Hepatocyte (in vitro differentiated cells): ENCODE measurements around the gene DDX54. TPM values are rescaled to one million over a fixed set of nuclear protein-coding genes. Genes with fewer than 3 reads are reported as not detected.

Experiments
- DNase-seq: peaks from one replicate; pipeline ENCODE4 v3.0.0-alpha.2; 2016; ENCODE audit warnings: low spot score
- H2AFZ ChIP-seq: fragments of 200-600 bp; sonication (generic); 2 replicates; pipeline ENCODE4 v1.6.0; 2016; ENCODE audit warnings: antibody characterized with exemption, mild to moderate bottlenecking
- H3K27ac ChIP-seq: fragments of 200-600 bp; sonication (generic); 2 replicates; pipeline ENCODE4 v1.5.1; 2016; ENCODE audit warnings: mild to moderate bottlenecking
- H3K27me3 ChIP-seq: fragments of 200-600 bp; sonication (generic); 2 replicates; pipeline ENCODE4 v1.6.1; 2016
- H3K36me3 ChIP-seq: fragments of 200-600 bp; sonication (generic); replicated peaks from 2 replicates; pipeline ENCODE4 v1.5.1; 2016; ENCODE audit warnings: low read depth; ENCODE audit not compliant: insufficient read depth
- H3K4me1 ChIP-seq: fragments of 200-600 bp; sonication (generic); 2 replicates; pipeline ENCODE4 v1.5.1; 2016; ENCODE audit warnings: mild to moderate bottlenecking, moderate library complexity; ENCODE audit not compliant: insufficient read depth
- H3K4me2 ChIP-seq: fragments of 200-600 bp; sonication (generic); 2 replicates; pipeline ENCODE4 v1.6.0; 2016
- H3K4me3 ChIP-seq: fragments of 200-600 bp; sonication (generic); 2 replicates; pipeline ENCODE4 v1.5.1; 2016; ENCODE audit warnings: mild to moderate bottlenecking
- H3K79me2 ChIP-seq: fragments of 200-600 bp; sonication (generic); 2 replicates; pipeline ENCODE4 v1.6.0; 2017; ENCODE audit warnings: mild to moderate bottlenecking
- H3K9me2 ChIP-seq: fragments of 200-600 bp; sonication (generic); replicated peaks from 2 replicates; pipeline ENCODE4 v1.6.0; 2017; ENCODE audit warnings: mild to moderate bottlenecking; ENCODE audit not compliant: insufficient read depth
- H3K9me3 ChIP-seq: fragments of 200-600 bp; sonication (generic); 2 replicates; pipeline ENCODE4 v1.5.1; 2016; ENCODE audit warnings: low read depth, mild to moderate bottlenecking
- H4K20me1 ChIP-seq: fragments of 200-600 bp; sonication (generic); 2 replicates; pipeline ENCODE4 v1.6.0; 2016; ENCODE audit warnings: mild to moderate bottlenecking; ENCODE audit not compliant: insufficient read depth, poor library complexity, severe bottlenecking
- CTCF ChIP-seq: fragments of 200-600 bp; sonication (generic); IDR thresholded peaks from 2 replicates; pipeline ENCODE4 v1.5.1; 2016; ENCODE audit warnings: antibody characterized with exemption, mild to moderate bottlenecking; ENCODE audit not compliant: poor library complexity
- EZH2 ChIP-seq: fragments of 200-600 bp; sonication (generic); IDR thresholded peaks from 2 replicates; pipeline ENCODE4 v1.6.1; 2016; ENCODE audit warnings: antibody characterized with exemption, mild to moderate bottlenecking, borderline replicate concordance
- EZH2phosphoT487 ChIP-seq: fragments of 200-600 bp; sonication (generic); IDR thresholded peaks from one replicate; pipeline ENCODE4 v1.6.1; 2018; ENCODE audit warnings: antibody characterized with exemption, mild to moderate bottlenecking, low read depth, moderate library complexity; ENCODE audit not compliant: unreplicated experiment, severe bottlenecking
- WGBS: methylation state at CpG from one replicate; pipeline ENCODE4 v1.1.6; 2016; ENCODE audit warnings: low lambda C conversion rate; ENCODE audit errors: missing lambda C conversion rate; 5-methylcytosine and 5-hydroxymethylcytosine counted together
- polyA plus RNA-seq: library from polyadenylated mRNA; unstranded; fragments of >200 nt; fragmentation: Nextera tagmentation; extraction: Ambion mirVana; gene quantifications from 2 replicates; pipeline ENCODE4 v1.2.1, GENCODE V29; 2016
- total RNA-seq: library from RNA; depleted of rRNA; stranded (reverse); fragments of >200 nt; gene quantifications from 2 replicates; pipeline ENCODE4 v1.2.3, GENCODE V29; 2014

DDX54 gene
- total and polyA plus RNA-seq, 2 experiments from 2014 or later = 37.8 to 52.6 TPM

- Histone ChIP-seq H3K27ac (no peak overlapping the region), H3K4me1 (no peaks in the 10 kb centered on the region), H3K9me2 (no peaks in the 10 kb centered on the region), H3K4me2 (no peak overlapping the region), H3K36me3 (no peaks in the 10 kb centered on the region), H3K27me3 (peaks cover 8% of the 10 kb centered on the region), H2AFZ (no peak overlapping the region), H3K4me3 (no peak overlapping the region), H4K20me1 (no peaks in the 10 kb centered on the region), H3K79me2 (no peaks in the 10 kb centered on the region), H3K9me3 (no peaks in the 10 kb centered on the region)
- WGBS = 64% methylated on average over 9 of the region's 9 CpGs
- DNase-seq = no peak
- TF ChIP-seq EZH2phosphoT487 = no peak
- no peak for TF ChIP-seq EZH2
- no peak for TF ChIP-seq CTCF
These were observed 56.2 kb downstream of the DDX54 start for GRCh38 chr12:113128802-113129663.

GRCh38 chr12:113127791-113128199, 57.5 kb downstream of the DDX54 start:
- no peaks in the 10 kb centered on the region for H3K4me1 ChIP-seq
- 70% methylated on average over 14 of the region's 15 CpGs for WGBS
- H3K9me2 ChIP-seq = no peaks in the 10 kb centered on the region
- H4K20me1 ChIP-seq = no peaks in the 10 kb centered on the region
- DNase-seq = no peak
- peaks cover 4% of the 10 kb centered on the region for H3K27me3 ChIP-seq
- H3K36me3 ChIP-seq = no peaks in the 10 kb centered on the region
- H3K4me3 ChIP-seq = no peak overlapping the region
- H3K4me2 ChIP-seq = no peak overlapping the region
- TF ChIP-seq EZH2 (no peak), CTCF (no peak), EZH2phosphoT487 (no peak)
- H3K79me2 ChIP-seq = no peaks in the 10 kb centered on the region
- no peak overlapping the region for H3K27ac ChIP-seq
- no peak overlapping the region for H2AFZ ChIP-seq
- H3K9me3 ChIP-seq = peaks cover 2% of the 10 kb centered on the region

GRCh38 chr12:113120670-113121370, 64.5 kb downstream of the DDX54 start:
- no peaks in the 10 kb centered on the region for H3K36me3 ChIP-seq
- no peaks in the 10 kb centered on the region for H3K27me3 ChIP-seq
- no peak overlapping the region for H3K4me3 ChIP-seq
- no peak overlapping the region for H3K27ac ChIP-seq
- DNase-seq = no peak
- no peaks in the 10 kb centered on the region for H3K4me1 ChIP-seq
- no peak overlapping the region for H2AFZ ChIP-seq
- no peaks in the 10 kb centered on the region for H3K79me2 ChIP-seq
- H3K4me2 ChIP-seq = no peak overlapping the region
- H4K20me1 ChIP-seq = no peaks in the 10 kb centered on the region
- TF ChIP-seq EZH2 (no peak), EZH2phosphoT487 (no peak), CTCF (no peak)
- H3K9me3 ChIP-seq = peaks cover 5% of the 10 kb centered on the region
- H3K9me2 ChIP-seq = no peaks in the 10 kb centered on the region
- 86% methylated on average over 3 of the region's 3 CpGs for WGBS
